ENCODE data around the gene MAP3K8.
"Not testable (repeated sequence)": the region's sequence is repeated elsewhere in the genome, so short reads cannot be mapped to it uniquely, and the experiment has no call there.

Gene MAP3K8

DNA sequence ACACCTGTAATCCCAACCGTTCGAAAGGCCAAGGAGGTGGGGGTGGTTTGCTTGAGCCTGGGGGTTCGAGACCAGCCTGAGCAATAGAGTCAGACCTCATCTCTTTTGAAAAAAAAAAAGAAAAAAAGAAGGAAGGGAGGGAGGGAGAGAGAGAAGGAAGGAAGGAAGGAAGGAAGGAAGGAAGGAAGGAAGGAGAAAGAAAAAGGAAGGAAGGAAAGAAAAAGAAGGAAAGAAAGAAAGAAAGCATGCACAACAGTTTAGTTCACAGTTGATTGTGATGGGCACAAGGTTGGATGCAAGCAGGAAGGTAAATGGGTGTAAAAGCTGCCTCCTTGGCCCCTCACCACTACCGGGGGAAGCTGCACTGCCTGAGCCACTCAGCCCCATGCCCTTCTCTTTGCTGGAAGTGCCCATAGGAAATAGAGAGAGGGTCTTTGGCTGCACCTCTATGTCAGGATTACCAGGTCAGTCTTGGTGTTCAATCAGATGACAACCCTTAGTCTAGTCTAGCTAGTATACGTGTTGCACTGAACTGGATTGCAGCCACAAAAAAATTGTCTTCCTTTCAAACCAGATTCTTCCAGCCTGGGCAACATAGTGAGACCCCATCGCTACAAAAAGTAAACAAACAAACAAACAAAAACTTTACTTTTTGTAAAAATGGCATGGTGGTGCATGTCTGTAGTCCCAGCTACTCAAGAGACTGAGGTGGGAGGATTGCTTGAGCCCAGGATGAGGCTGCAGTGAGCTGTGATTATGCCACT, 20.0 kb downstream of the MAP3K8 start:
- no peak for DNase-seq

DNA sequence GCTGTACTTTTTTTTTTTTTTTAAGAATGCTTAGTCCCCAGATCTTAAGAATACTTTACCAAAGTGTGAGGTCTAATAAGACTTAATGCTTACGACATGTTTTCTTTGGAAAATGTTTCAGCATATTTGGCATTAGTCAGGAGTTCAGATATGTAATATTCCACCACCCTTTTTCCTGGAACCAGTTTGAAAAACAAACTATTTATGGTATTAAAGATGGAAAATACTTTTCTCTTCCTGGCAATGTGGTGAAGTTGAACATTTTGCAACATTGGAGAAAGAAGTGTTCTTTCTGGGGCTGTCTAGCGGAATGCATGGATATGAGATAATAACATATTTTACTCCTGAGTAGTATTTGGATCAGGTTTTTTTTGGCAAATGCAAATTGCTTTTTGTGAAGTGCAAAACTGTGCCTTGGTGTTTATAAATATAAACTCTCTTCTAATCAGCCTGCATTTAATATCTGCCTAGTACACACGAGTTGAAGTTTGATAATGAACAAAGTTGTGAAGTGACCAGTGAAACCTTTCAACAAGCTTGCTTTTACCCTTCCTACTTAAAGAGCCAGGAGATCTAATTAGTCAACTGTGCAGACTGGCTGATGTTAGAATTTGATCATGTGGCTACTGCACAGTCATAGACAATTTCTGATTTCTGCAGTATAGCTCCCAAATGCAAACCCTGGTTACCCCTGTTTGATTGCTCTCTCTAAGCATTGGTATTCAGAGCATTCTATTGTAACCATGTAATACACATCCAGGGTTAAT, 20.9 kb downstream of the MAP3K8 start:
- no peak for DNase-seq

DNA sequence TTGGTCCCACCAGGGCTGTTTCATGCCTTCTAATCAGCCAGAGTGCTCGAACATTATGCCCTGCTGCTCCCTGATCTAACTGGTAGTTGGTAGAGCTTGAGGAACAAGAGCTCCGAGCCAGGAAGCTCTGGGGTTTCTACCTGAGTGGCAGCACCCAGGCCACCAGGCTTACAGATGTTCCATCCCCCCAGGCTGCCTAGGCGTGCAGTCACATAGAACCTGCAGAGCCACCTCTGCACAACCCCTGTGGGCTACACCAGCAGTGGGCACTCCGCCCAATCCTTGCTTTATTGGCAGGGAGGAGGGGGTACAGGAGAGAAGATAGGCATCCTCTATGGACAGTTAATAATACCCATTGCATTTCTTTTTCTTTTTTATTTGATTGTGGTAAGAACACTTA, 21.8 kb downstream of the MAP3K8 start:
- no peak for DNase-seq

DNA sequence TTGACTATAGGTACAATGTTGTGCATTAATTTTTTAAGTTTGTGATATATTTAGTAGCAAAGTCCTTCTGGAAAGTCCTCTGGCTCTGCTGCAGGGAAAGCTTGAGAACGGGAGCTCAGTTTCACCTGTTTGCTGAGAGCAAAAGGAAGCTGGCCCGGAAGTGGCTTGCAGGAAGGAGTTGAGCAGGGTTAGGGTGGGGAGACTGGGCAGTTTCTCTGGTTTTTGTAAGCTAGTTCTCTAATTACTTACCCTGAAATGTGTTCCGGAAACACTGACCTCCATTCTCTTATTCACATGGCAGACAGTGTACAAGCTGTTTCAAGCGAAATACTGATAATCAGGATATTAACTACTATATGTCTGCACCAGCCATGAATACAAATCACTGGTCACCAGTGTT, 22.3 kb downstream of the MAP3K8 start:
- no peak for DNase-seq

DNA sequence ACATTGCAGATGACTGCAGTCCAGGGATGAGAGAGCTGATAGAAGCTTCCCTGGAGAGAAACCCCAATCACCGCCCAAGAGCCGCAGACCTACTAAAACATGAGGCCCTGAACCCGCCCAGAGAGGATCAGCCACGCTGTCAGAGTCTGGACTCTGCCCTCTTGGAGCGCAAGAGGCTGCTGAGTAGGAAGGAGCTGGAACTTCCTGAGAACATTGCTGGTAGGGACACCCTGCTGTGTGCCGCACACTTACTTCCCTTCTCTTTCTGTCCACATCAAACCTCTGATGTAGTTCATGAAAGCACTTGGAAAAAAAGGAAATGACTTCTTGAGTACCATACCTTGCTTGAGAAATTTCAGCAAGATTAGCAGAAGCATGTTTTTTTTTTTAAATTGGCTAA, 25.3 kb downstream of the MAP3K8 start:
- DNase-seq, result peak; percentile 90

DNA sequence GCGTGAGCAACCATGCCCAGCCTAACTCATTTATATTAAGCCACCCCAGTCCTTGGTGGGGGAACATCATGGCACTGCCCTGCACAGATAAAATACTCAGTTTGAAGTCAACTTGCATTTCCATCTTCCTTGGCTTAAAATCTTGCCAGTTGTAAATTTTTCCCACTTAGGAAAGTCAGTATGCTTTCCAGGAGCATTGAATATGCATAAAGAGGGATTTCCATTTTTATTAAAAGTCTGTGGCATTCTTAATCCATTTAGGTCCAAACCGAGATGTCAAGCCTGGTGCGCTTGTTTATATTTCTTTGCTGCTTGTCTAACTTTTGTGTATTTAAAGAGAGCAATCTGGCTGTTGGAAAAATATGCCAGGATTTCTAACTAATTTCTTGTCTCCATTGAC, 26.1 kb downstream of the MAP3K8 start:
- no peak for DNase-seq

DNA sequence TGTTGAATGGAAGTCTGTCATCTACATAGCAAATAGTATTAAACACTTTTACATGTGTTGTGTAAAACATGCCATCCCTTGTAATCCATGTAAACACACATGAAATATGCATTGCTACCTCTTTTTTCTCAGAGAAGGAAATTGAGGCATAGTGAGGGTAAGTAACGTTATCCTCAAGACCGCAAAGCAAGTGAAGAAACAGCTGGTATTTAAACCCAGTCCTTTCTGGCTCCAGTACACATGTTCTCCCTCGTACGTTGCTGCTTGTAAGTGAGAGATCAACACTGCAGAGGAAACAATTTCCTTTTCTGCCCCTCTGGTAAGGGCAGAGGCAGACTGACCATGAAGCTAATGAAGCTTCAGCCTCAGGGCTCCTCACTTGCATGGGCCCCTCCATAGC, 28.5 kb downstream of the MAP3K8 start:
- DNase-seq, result no peak

DNA sequence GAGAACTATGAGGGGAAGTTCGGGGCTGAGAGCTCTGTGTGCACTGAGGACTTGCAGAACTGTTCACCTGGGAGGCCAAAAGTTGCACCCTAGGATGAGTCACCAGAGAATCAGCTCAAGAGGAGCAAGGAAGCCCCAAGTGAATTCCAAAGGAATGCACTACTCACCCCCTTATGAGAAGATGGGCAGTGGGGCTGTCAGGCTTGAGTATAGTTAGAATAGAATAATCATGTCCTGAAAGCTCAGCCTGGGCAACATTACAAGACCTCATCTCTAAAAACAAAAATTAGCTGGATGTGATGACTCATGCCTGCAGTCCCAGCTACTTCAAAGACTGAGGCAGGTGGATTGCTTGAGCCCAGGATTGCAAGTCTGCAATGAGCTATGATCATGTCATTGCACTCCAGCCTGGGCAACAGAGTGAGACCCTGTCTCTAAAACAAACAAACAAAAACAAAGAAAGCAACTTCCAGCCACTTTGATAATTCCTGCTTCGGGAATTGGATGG, 30.0 kb downstream of the MAP3K8 start:
- no peak for DNase-seq

DNA sequence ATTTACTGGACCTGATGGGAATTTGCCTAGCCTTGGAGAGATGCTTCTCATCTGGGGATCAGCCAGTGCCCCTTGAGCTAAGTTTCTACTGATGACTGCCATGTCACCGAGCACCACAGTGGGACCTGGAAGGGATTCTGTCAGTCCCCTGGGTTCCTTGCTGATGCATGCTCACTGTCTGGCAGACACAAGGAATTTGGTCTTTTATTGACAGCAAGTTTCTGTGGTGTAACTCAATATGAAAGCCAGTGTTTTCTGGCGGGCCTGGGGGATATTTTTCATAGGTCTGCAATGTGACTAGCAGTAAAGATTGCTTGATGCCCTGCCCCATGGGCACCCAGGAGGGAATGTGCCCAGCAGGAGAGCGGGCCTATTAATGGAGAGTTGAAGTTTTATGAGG, 30.7 kb downstream of the MAP3K8 start:
- DNase-seq, result no peak

DNA sequence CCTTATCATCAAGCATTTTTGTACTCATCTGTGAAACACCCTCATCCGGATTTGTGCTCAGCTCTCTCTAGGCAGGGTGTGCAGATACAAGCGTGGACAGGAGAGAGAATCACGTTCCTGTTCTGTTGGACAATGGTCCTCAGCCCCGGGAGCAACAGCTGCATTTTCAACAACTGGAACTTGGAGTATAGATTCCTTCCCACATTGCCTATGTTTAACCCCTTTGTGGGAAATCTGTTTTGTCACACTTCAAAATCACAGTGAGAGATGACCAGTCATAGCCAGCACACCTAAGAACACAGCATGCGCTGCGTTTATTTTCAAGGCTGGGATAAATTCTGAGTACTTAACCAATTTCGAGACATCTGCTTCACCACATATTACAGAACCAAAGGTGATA, 32.5 kb downstream of the MAP3K8 start:
- DNase-seq, result no peak

DNA sequence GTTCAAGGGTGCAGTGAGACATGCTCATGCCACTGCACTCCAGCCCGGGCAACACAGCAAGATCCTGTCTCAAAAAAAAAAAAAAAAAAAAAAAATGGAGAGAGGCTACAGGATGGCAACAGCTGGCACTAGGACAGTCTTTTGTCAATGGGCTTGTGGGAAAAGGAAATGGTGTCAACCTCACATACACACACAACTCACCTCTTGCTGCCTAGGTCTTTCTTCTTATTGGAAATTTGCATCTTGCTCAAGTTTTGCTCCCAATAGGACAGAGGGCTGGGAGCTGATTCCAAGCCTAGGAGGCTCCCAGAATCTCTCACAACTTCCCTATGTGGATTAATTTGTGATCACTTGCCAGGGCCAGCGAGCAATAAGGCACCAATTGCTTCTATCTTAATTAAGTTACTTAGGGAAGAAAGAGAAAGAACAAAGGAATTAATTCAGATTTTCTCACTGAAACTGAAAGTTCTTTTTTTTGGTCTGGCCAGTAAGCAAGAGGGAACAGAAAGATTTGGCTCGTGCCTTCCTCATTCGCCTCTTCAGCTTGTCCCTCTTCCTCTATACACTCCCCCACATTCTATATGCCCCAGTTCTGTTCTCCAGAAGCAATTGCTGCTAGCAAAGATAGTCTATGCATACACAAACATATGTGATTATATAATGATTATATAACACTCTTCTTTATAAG, 33.8 kb downstream of the MAP3K8 start:
- DNase-seq, result peak; percentile 15

DNA sequence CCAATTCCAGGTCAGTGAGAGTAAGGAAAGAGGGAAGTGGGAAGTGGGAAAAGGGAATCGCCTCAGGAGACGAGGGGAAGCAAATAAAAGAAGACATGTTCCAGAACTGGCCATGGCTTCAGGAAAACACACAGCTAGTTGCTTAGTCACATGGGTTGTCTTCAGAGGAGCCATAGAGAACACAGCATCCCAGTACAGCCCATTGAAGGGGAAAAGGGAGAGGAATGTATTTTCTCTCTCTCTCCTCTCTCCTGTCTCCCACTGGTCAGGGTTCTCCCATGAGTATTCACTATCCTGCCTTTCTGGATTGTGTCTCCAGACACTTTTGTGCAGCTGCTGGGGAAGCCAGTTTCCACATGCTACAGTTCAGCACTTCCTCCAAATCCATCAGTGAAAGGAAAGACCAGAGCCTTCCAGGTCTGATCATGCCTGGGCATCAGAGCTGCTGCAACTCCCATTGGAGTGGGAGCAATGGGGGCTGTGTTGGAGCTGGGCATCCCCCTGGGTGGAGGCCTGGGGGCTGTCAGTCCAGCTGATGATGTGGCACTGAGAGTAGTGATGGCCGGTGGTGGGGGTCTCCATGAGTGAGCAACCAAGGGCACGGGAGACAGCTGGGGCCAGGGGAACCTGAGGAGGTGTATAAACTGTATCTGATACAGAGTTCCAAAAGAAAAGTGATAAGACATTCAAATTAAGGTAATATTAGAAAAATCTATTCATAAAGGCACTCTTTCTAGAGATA, 38.6 kb downstream of the MAP3K8 start:
- no peak for DNase-seq

DNA sequence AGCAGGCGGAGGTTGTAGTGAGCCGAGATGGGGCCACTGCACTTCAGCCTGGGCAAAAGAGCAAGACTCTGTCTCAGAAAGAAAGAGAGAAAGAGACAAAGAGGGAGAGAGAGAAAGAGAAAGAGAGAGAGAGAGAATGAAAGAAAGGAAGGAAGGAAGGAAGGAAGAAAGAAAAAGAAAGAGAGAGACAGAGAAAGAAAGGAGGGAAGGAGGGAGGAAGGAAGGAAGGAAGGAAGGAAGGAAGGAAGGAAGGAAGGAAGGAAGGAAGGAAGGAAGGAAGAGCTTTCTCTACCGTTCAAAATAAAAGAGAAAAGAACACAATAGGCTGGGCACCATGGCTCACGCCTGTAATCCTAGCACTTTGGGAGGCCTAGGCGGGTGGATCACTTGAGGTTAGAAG, 41.5 kb downstream of the MAP3K8 start:
- DNase-seq, result not testable (repeated sequence)

DNA sequence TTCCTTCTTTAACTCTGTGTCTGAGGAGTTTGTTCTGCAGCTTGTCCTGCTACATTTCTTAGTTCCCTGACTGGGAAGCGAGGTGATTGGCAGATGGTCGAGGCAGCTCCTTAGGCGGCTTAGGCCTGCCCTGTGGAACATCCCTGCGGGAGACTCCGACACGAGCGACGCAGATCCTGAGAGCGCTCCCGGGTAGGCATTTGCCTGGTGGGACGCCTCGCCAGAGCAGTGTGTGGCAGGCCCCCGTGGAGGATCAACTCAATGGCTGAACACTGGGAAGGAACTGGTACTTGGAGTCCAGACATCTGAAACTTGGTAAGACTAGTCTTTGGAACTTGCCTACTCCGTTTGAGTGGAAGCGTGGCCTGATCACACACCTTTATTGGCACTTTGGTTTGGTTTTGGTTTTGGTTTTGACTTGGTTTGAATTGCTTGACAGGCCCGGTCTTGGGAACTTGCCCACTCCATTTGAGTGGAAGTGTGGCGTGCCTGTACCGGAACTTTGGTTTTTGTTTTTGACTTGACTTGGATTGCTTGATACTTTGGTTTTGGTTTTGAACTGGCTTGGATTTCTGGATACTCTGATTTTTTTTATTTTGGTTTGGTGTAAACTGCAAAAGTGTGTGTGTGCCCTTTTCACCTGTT, 42.6 kb downstream of the MAP3K8 start:
- no peak for DNase-seq

DNA sequence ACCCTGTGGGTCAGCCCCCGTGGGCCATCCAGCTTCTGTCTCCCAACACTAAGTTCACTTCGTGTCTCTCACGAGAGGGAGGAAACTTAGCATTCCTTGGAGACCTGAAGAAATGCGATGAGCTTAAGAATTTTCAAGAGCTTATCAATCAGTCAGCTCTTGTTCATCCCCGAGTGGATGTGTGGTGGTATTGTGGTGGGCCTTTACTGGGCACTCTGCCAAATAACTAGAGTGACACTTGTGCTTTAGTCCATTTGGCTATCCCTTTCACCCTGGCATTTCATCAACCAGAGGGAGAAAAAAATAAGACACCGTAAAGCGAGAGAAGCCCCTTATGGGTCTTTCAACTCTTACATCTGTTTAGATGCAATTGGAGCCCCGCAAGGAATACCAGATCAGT, 45.5 kb downstream of the MAP3K8 start:
- DNase-seq, result not testable (repeated sequence)

DNA sequence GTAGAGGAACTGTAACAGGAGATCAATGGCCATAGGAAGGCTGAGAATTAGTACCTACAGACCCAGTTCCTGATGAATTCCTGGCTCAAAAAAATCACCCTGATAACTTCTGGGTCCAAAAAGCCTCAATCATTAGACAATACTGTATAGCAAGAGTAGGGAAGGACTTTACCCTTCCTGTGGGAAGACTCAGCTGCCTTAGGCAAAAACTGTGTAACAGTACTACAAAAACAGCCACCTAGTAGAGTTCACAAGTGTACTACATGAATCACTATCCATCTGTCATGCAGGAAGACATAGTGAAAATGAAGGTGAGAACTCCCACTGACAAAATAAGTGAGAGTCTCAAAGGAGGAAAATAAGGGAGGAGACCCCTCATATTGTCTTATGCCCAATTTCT, 47.6 kb downstream of the MAP3K8 start:
- no peak for DNase-seq

DNA sequence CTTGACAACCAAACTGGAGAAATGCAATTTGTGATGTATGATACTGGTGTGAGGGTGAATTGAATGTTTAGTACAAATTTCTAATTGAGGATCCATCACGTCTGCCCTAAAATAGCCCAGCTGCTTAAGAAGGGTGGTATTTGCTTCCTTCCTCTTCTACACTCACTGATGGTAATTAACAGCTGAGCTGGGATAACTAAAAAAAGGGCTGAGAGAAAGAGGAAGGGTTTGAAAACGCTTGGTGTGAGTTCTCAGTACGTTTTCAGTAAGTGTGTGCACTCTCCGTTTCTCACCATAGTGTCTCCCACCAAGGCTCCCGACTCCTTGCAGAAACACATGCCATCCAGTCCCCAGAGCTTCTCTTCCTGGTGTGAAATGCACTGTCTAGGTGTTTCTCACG, 54.3 kb downstream of the MAP3K8 start:
- peak; percentile 55 for DNase-seq

DNA sequence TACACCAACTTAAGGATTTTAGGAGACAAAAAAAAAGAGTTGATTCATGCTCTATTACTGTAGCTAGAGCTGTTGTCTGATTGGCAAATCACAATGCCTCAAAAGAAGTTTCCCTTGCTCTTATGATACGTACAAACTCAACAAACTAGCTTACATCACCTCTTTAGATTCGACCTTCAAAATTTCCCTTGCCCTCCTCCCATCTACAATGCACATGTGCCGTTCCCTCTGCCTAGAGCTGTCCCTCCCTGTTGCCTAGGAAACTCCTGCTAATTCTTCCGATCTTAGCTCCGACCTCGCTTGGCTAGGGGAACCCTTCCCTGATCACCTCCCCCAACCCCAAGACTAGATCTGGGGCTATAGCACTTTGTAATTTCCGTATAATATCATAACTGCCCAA, 55.4 kb downstream of the MAP3K8 start:
- DNase-seq, result no peak

DNA sequence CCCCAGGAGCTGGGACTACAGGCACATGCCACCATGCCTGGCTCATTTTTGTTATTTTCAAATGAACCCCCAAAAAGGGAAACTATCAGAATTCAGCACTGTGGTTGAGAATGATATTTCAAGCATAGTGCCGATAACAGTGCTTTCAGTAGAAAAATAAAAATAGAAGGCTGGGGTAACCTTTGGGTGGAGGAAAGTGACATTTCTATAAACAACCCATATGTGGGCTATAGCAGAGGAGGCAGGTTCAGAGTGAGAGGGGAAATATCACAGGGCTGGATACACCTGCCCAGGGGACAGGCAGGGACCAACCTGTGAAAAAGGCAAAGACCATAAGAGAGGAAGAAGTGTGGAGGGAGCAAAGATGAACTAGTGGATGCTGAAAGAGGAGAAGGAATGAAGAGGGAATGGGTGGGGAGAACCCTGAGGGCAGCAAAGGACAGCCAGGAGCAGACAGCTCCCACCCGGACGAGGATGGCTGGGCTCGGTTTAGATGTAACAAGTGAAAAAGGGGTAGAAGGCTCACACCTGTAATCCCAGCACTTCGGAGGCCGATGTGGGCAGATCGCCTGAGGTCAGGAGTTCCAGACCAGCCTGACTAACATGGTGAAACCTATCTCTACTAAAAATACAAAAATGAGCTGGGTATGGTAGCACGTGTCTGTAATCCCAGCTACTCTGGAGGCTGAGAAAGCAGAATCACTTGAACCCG, 56.5 kb downstream of the MAP3K8 start:
- no peak for DNase-seq

DNA sequence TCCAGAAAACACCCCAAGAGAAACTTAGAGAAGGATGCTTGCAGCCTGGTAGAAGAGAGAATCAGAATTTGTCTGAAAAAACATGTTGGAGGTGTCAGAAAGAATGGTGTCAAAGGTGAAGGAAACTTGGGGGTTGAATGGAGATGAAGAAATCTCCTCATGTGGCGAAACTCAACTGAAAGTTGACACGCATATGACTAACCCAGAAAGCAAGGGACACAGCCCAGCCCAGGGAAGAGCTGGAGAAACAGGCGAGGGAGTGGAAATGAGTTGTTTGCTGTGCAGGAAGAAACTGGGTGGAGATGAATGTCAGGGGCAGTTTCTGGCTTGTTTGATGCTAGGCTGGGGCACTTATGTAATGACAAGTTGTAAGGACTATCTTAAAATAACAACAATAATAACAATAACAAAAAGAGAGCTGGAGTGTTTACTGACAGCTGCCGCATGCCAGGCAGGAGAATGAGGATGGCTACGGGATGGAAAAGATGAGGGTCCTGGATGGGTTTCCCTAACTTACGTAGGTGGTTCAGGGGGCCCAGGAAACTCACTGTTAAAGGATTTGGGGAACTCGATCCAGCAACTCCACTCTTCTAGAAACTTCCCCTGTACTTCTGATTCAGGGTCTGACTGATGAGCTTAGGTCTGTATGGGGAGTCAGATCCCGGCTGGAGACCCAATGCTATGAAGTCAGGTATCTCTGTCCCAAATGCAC, 57.4 kb downstream of the MAP3K8 start:
- DNase-seq, result peak; percentile 14

DNA sequence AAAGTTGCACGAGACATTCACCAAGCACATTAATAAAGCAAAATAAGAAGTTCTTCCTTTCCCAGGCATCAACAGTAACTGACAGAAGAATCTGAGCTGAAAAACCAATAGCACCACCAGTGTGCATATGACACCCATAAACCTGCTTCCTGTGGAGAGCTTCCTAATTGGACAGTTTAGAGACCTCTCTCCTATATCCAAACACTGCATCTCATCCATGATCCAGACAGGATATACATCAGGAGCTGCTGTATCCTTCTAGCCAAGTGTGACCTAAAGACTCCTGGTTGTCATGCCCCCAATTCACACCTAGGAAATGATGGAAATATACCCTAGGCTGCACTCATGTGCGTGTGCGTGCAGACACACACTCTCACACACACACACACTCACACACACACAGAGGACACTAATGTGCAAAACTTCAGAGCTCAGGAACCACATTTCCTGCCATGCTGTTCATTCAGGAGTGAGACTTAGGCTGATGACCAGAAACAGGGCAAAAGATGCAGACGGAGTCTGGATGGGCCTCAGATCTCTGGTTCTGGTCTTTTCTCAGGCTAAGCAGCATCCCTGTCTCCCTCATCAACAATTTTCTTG, 58.0 kb downstream of the MAP3K8 start:
- DNase-seq, result no peak
